HCT116 (cell line): ENCODE results near the gene DDX47. TPM values are rescaled to one million over a fixed set of nuclear protein-coding genes. Genes with fewer than 3 reads are reported as not detected.

Experiments used
- ATAC-seq: fragments of 200-7000 bp; cut with Tn5 transposase; 2 replicates; pipeline ENCODE4 v1.9.1; 2020; ENCODE audit warnings: mild to moderate bottlenecking, moderate library complexity
- BruUV-seq: library from RNA; stranded (reverse); fragments of 400-500 nt; replicated peaks from 2 replicates; lab custom pipeline; 2021; lab: Mats Ljungman, UMichigan
- CTCF ChIA-PET: fragments of 300-600 bp; sonication (Branson Sonifier 250); formaldehyde crosslinking; loops from one replicate; lab custom pipeline; 2021; ENCODE audit warnings: antibody characterized with exemption; lab: Charles Lee
- POLR2A ChIA-PET: fragments of 300-600, 350-600 bp; sonication (Branson Sonifier 250); formaldehyde crosslinking; loops from one replicate; lab custom pipeline; 2021; ENCODE audit warnings: antibody characterized with exemption; lab: Charles Lee
- RAD21 ChIA-PET, 2 experiments: fragments of 300-600 bp; sonication (Branson Sonifier 250); formaldehyde crosslinking; loops; one replicate each; lab custom pipeline; 2023; ENCODE audit warnings: low total read pairs in 2 of 2; ENCODE audit not compliant: uncharacterized antibody in 2 of 2, unreplicated experiment in 2 of 2, low non-redundant PET in 1 of 2; lab: Charles Lee
- DNase-seq: peaks from one replicate; pipeline ENCODE4 v3.0.0-alpha.2; 2010; ENCODE audit warnings: low read depth, low spot score
- H2AFZ ChIP-seq: fragments of 200-600 bp; shearing (Covaris generic), sonication (generic); 2 replicates; pipeline ENCODE4 v1.6.1; 2017; ENCODE audit warnings: low read depth, mixed run types, mixed read lengths, antibody characterized with exemption, low read length; ENCODE audit not compliant: poor library complexity, severe bottlenecking
- H3K27ac ChIP-seq: 2 replicates; pipeline ENCODE4 v1.5.1; 2012; ENCODE audit warnings: low read depth, low read length
- H3K27me3 ChIP-seq: fragments of 200-600 bp; sonication (generic); 2 replicates; pipeline ENCODE4 v1.6.1; 2016; ENCODE audit warnings: mixed run types, low read length, mixed read lengths; ENCODE audit not compliant: insufficient read depth
- H3K36me3 ChIP-seq, 2 experiments: fragments of 200-500 bp in 1 of 2; fragments of 200-600 bp in 1 of 2; sonication (Bioruptor generic) in 1 of 2; sonication (generic) in 1 of 2; 2 replicates each; pipeline versions ENCODE4 v1.5.1 to v1.6.1; 2014 to 2016; ENCODE audit warnings: low read length in 2 of 2, inconsistent platforms in 1 of 2, mixed read lengths in 1 of 2, mixed run types in 1 of 2; ENCODE audit not compliant: insufficient read depth in 2 of 2, control insufficient read depth in 1 of 2
- H3K4me1 ChIP-seq, 2 experiments: fragments of 200-600 bp in 1 of 2; sonication (generic) in 1 of 2; 2 replicates each; pipeline versions ENCODE4 v1.5.1 to v1.6.1; 2012 to 2017; ENCODE audit warnings: low read length in 2 of 2, inconsistent platforms in 1 of 2, mild to moderate bottlenecking in 1 of 2, mixed read lengths in 1 of 2, mixed run types in 1 of 2, moderate library complexity in 1 of 2; ENCODE audit not compliant: insufficient read depth in 2 of 2, control insufficient read depth in 1 of 2
- H3K4me2 ChIP-seq: fragments of 200-600 bp; sonication (generic); 2 replicates; pipeline ENCODE4 v1.6.1; 2017; ENCODE audit warnings: mixed run types, low read length, mixed read lengths
- H3K4me3 ChIP-seq, 2 experiments: fragments of 200-600 bp in 1 of 2; sonication (generic) in 1 of 2; replicated peaks in 1 of 2; 2 replicates each; pipeline ENCODE4 v1.5.1; 2011 to 2016; ENCODE audit warnings: low read length in 2 of 2, control low read depth in 1 of 2, low read depth in 1 of 2, mild to moderate bottlenecking in 1 of 2, mixed read lengths in 1 of 2, mixed run types in 1 of 2
- H3K79me2 ChIP-seq: fragments of 200-600 bp; sonication (generic); 2 replicates; pipeline ENCODE4 v1.6.1; 2017; ENCODE audit warnings: mild to moderate bottlenecking, mixed run types, low read length, moderate library complexity, mixed read lengths; ENCODE audit not compliant: insufficient read depth
- H3K9ac ChIP-seq: fragments of 200-600 bp; sonication (generic); 2 replicates; pipeline ENCODE4 v1.6.1; 2016; ENCODE audit warnings: low read length, mixed read lengths
- H3K9me2 ChIP-seq: fragments of 200-600 bp; sonication (generic), shearing (Covaris generic); 2 replicates; pipeline ENCODE4 v1.6.1; 2017; ENCODE audit warnings: mixed run types, mild to moderate bottlenecking, moderate library complexity; ENCODE audit not compliant: insufficient read depth
- H3K9me3 ChIP-seq, 2 experiments: fragments of 200-500 bp in 1 of 2; fragments of 200-600 bp in 1 of 2; sonication (Bioruptor generic) in 1 of 2; sonication (generic) in 1 of 2; 2 replicates each; pipeline ENCODE4 v1.6.1; 2014 to 2017; ENCODE audit warnings: low read length in 2 of 2, mixed read lengths in 2 of 2, inconsistent platforms in 1 of 2, low read depth in 1 of 2, mild to moderate bottlenecking in 1 of 2, mixed run types in 1 of 2, moderate library complexity in 1 of 2; ENCODE audit not compliant: control insufficient read depth in 1 of 2, insufficient read depth in 1 of 2
- H4K20me1 ChIP-seq: fragments of 200-600 bp; sonication (generic), shearing (Covaris generic); 2 replicates; pipeline ENCODE4 v1.6.1; 2017; ENCODE audit warnings: mixed run types, mild to moderate bottlenecking, moderate library complexity; ENCODE audit not compliant: insufficient read depth
- CBX3 ChIP-seq: IDR thresholded peaks from 2 replicates; pipeline ENCODE4 v1.6.1; 2012; ENCODE audit warnings: low read depth
- EZH2phosphoT487 ChIP-seq: fragments of 200-600 bp; IDR thresholded peaks from 2 replicates; pipeline ENCODE4 v1.6.1; 2018; ENCODE audit warnings: antibody characterized with exemption, borderline replicate concordance
- FOSL1 ChIP-seq: IDR thresholded peaks from 2 replicates; pipeline ENCODE4 v1.6.1; 2012; ENCODE audit warnings: low read depth
- JUND ChIP-seq: IDR thresholded peaks from 2 replicates; pipeline ENCODE4 v1.6.1; 2012
- POLR2AphosphoS5 ChIP-seq: IDR thresholded peaks from 2 replicates; pipeline ENCODE4 v1.6.1; 2011; ENCODE audit warnings: mild to moderate bottlenecking, low read depth, low read length, moderate library complexity
- RAD21 ChIP-seq: IDR thresholded peaks from 2 replicates; pipeline ENCODE4 v1.6.1; 2012; ENCODE audit warnings: low read depth, mild to moderate bottlenecking
- REST ChIP-seq: IDR thresholded peaks from 2 replicates; pipeline ENCODE4 v1.6.1; 2012; ENCODE audit warnings: low read depth
- SIN3A ChIP-seq: IDR thresholded peaks from 2 replicates; pipeline ENCODE4 v1.6.1; 2012; ENCODE audit warnings: low read depth
- SP1 ChIP-seq: IDR thresholded peaks from 2 replicates; pipeline ENCODE4 v1.6.1; 2012; ENCODE audit warnings: low read depth
- SRF ChIP-seq: IDR thresholded peaks from 2 replicates; pipeline ENCODE4 v1.6.1; 2012; ENCODE audit warnings: low read depth
- TCF7L2 ChIP-seq: IDR thresholded peaks from 2 replicates; pipeline ENCODE4 v1.7.0; 2011; ENCODE audit warnings: borderline replicate concordance, inconsistent platforms; ENCODE audit not compliant: insufficient read depth, insufficient read length; ENCODE audit errors: extremely low read depth
- ZFX ChIP-seq: fragments of 450-650 bp; IDR thresholded peaks from 2 replicates; pipeline ENCODE4 v1.6.1; 2017
- ZNF274 ChIP-seq: fragments of 200-500 bp; sonication (Bioruptor generic); IDR thresholded peaks from 2 replicates; pipeline ENCODE4 v1.6.1; 2014; ENCODE audit warnings: mild to moderate bottlenecking, low read depth, low read length, inconsistent platforms
- intact Hi-C: fragments of 100-400 bp; cut with micrococcal nuclease; formaldehyde crosslinking; loops from 2 replicates; pipeline ENCODE4 v1.10.0; 2022
- total RNA-seq: library from RNA; stranded (reverse); gene quantifications from one replicate; pipeline ENCODE4 v1.2.1, GENCODE V29; 2021; ENCODE audit not compliant: unreplicated experiment
- TF ChIP-seq, protein P1 (sequence below): IDR thresholded peaks from 2 replicates; pipeline ENCODE4 v1.6.1; 2012
- TF ChIP-seq, protein P2 (sequence below): IDR thresholded peaks from 2 replicates; pipeline ENCODE4 v1.6.1; 2011; ENCODE audit warnings: mild to moderate bottlenecking, low read length, moderate library complexity; ENCODE audit not compliant: insufficient replicate concordance; ENCODE audit errors: extremely low read depth

Gene DDX47
- total RNA-seq, 1 experiment from 2014 or later = 103 TPM

- Histone ChIP-seq H3K9me2 (no peaks in the 10 kb centered on the region), H3K36me3 (peaks cover 4 to 16% of the 10 kb centered on the region in 2 experiments; a peak in 2 of 4 replicates), H3K9me3 (no peaks in the 10 kb centered on the region), H3K4me2 (peak overlapping the region; percentile 77), H2AFZ (no peak overlapping the region), H3K79me2 (peaks cover 12% of the 10 kb centered on the region), H4K20me1 (no peaks in the 10 kb centered on the region), H3K9ac (peak overlapping the region; percentile 66), H3K27me3 (no peaks in the 10 kb centered on the region), H3K27ac (peak overlapping the region; percentile 85), H3K4me1 (peaks cover 63 to 82% of the 10 kb centered on the region in 2 experiments), H3K4me3 (peak overlapping the region in 1 of 2 experiments; percentile 44; a peak in 2 of 4 replicates)
- peak; percentile 72 for ATAC-seq
- DNase-seq = peak; percentile 83
- ChIA-PET CTCF (interaction anchor here (1.1 to 1.5 kb wide), 2 partner anchors 99 to 140 kb away, joined by 3 to 4 read pairs; no protein-coding TSS in a partner anchor), POLR2A (interaction anchor here (2.3 to 5.3 kb wide), 2 partner anchors 37 to 56 kb away, joined by 16 to 30 read pairs; partner anchors contain the start of gene GPRC5A), RAD21 (interaction anchor here in 1 of 2 experiments (1.1 to 1.2 kb wide), 2 partner anchors 37 to 43 kb away, joined by 3 read pairs; no protein-coding TSS in a partner anchor)
- TF ChIP-seq TCF7L2 = no peak
- peak; percentile 77 for TF ChIP-seq JUND
- no peak; the same call in 1 of the 2 replicates for TF ChIP-seq RAD21
- TF ChIP-seq, protein P1, sequence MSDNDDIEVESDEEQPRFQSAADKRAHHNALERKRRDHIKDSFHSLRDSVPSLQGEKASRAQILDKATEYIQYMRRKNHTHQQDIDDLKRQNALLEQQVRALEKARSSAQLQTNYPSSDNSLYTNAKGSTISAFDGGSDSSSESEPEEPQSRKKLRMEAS = peak; percentile 64
- no peak for TF ChIP-seq REST
- TF ChIP-seq SRF = peak; percentile 16; the same call in 1 of the 2 replicates
- TF ChIP-seq ZFX = no peak
- TF ChIP-seq CBX3 = peak; percentile 28; the same call in 1 of the 2 replicates
- peak; percentile 88 for TF ChIP-seq SP1
- no peak for TF ChIP-seq EZH2phosphoT487
- TF ChIP-seq POLR2AphosphoS5 = peak; percentile 44; the same call in 1 of the 2 replicates
- peak; percentile 77; the same call in 1 of the 2 replicates for TF ChIP-seq SIN3A
- TF ChIP-seq, protein P2, sequence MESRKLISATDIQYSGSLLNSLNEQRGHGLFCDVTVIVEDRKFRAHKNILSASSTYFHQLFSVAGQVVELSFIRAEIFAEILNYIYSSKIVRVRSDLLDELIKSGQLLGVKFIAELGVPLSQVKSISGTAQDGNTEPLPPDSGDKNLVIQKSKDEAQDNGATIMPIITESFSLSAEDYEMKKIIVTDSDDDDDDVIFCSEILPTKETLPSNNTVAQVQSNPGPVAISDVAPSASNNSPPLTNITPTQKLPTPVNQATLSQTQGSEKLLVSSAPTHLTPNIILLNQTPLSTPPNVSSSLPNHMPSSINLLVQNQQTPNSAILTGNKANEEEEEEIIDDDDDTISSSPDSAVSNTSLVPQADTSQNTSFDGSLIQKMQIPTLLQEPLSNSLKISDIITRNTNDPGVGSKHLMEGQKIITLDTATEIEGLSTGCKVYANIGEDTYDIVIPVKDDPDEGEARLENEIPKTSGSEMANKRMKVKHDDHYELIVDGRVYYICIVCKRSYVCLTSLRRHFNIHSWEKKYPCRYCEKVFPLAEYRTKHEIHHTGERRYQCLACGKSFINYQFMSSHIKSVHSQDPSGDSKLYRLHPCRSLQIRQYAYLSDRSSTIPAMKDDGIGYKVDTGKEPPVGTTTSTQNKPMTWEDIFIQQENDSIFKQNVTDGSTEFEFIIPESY = no peak
- TF ChIP-seq FOSL1 = peak; percentile 78
- TF ChIP-seq ZNF274 = no peak
- BruUV-seq = no TSS peak
- intact Hi-C loops = loop anchor here (1.0 to 2.0 kb wide), 2 partner anchors 56 to 147 kb away; partner anchors contain the start of gene GPRC5A
Measured at GRCh38 chr12:12835378-12836146, 22.4 kb downstream of the DDX47 start.
